Activated T-helper 1 cell treated with anti-CD3 and anti-CD28 coated beads, Interleukin-12 subunit alpha, Interleukin-12 subunit beta, Interleukin-2, Interleukin-4 antibody, amounts not matched to agents 30 ng/mL and 10 ng/mL and 1 ng/mL, durations not matched to agents 14 hours and 24 hours and 36 hours (primary cell): ENCODE data around the gene SPATA19. TPM values are rescaled to one million over a fixed set of nuclear protein-coding genes. Genes with fewer than 3 reads are reported as not detected.
"Not testable (repeated sequence)": the region's sequence is repeated elsewhere in the genome, so short reads cannot be mapped to it uniquely, and the experiment has no call there.

Experiments used
- DNase-seq: peaks from one replicate; pipeline ENCODE4 v3.0.0; 2021; ENCODE audit warnings: low spot score
- H3K27ac Mint-ChIP-seq: one replicate; pipeline ENCODE4 v1.8.0; 2021; ENCODE audit warnings: mild to moderate bottlenecking, mixed read lengths
- H3K27me3 Mint-ChIP-seq: one replicate; pipeline ENCODE4 v1.8.0; 2022; ENCODE audit warnings: mild to moderate bottlenecking, moderate library complexity, mixed read lengths; ENCODE audit not compliant: insufficient read depth
- H3K36me3 Mint-ChIP-seq: one replicate; pipeline ENCODE4 v1.8.0; 2021; ENCODE audit warnings: low read depth, mixed read lengths
- H3K4me1 Mint-ChIP-seq: one replicate; pipeline ENCODE4 v1.8.0; 2021; ENCODE audit warnings: low read depth, mixed read lengths
- H3K4me3 Mint-ChIP-seq: one replicate; pipeline ENCODE4 v1.8.0; 2021; ENCODE audit warnings: mild to moderate bottlenecking, moderate library complexity, mixed read lengths
- H3K9me3 Mint-ChIP-seq: one replicate; pipeline ENCODE4 v1.8.0; 2021; ENCODE audit warnings: mixed read lengths
- intact Hi-C: fragments of 100-400 bp; cut with micrococcal nuclease; formaldehyde crosslinking; loops from one replicate; pipeline ENCODE4 v1.15.1; 2024
- total RNA-seq: library from RNA; stranded (reverse); gene quantifications from 2 replicates; pipeline ENCODE4 v1.2.3, GENCODE V29; 2022

The SPATA19 gene
- total RNA-seq, 1 donor from 2014 or later = not detected

- no peak for DNase-seq
- Mint-ChIP-seq H3K9me3 (no peaks in the 10 kb centered on the region), H3K27ac (no peak overlapping the region), H3K27me3 (peaks cover 25% of the 10 kb centered on the region), H3K36me3 (no peaks in the 10 kb centered on the region), H3K4me3 (no peak overlapping the region), H3K4me1 (no peaks in the 10 kb centered on the region)
- intact Hi-C loops = no loop called here
Measured at GRCh38 chr11:133860151-133860550, 14.8 kb upstream of the SPATA19 start.

DNA sequence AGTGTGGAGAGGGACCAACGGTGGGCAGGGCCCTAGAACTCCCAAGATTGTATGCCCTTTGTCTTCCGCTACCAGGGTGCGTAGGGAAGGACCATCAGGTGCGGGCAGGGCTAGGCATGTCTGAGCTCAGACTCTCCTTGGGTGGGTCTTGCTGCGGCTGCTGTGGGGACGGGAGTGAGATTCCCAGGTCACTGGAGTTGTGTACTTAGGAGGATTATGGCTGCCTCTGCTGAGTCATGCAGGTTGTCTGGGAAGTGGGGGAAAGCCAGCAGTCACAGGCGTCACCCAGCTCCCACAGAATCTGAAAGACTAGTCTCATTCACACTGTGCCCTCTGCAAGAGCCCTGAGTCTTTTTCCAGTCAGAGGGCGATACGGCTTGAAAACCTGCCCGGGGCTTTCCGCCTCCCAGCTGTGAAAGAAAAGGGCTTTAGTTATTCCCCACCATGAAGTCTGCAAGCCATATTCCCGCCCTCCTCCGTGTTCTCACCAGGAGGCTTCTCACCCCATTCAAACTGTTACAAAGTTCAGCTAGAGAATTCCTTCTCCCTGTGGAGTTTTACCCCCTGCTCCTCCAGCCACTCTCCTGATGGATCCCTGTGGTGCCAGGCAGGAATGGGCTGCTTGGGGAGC, 9.1 kb upstream of the SPATA19 start:
- H3K4me3 Mint-ChIP-seq, H3K27ac Mint-ChIP-seq, intact Hi-C loops, H3K9me3 Mint-ChIP-seq, H3K4me1 Mint-ChIP-seq, DNase-seq, H3K36me3 Mint-ChIP-seq: not testable (repeated sequence)
- peaks cover 53% of the 10 kb centered on the region for H3K27me3 Mint-ChIP-seq

DNA sequence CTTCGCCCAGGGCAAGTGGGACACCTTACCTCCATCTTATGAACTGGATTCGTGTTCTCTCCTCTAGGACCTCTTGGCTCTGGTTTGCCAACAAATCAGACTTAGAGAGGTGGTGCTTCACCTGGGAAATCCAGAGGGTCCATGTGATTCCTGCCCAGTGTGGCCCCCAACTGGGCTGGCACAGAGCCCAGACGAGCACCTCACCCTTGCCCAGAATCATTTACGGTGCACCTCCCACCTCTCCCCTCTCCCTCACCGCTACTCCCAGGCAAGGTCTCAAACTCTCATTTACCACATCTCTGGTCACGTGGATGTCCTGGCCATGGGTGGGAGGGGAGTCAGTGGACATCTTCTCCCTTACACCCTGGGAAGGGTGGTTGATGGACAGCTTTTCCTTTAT, 1.1 kb downstream of the SPATA19 start:
- Mint-ChIP-seq H3K4me1 (no peaks in the 10 kb centered on the region), H3K27ac (no peak overlapping the region), H3K36me3 (no peaks in the 10 kb centered on the region), H3K9me3 (no peaks in the 10 kb centered on the region), H3K27me3 (peaks cover 4% of the 10 kb centered on the region), H3K4me3 (no peak overlapping the region)
- DNase-seq = no peak
- intact Hi-C loops = no loop called here

DNA sequence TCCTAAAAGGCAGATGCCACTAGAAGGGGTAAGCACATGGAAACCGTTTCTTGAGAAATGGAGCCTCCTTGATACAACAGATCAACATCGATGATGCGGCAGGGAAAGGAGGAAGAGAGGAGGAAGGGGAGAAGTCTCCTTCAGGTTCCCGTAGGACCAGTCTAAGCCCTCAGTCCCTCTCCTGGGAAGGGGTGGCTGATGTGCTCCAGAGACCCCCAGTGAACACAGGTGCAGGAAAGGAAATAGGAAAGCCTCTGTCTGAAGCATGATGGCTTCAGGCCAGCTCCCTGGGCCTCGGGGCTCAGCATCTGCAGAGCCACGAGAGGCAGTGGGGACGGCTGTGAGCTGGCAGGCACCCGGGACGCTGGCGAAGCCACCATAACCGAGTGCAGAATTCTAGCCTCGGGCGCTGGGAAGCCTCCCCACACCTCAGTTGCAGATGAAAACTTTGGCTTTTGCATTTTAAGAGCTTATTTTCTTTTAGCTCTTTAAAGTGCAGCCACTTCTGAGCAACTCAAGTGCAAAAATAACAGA, 1.8 kb downstream of the SPATA19 start:
- Mint-ChIP-seq H3K4me1 (no peaks in the 10 kb centered on the region), H3K27me3 (peaks cover 2% of the 10 kb centered on the region), H3K9me3 (no peaks in the 10 kb centered on the region), H3K4me3 (no peak overlapping the region), H3K27ac (no peak overlapping the region), H3K36me3 (no peaks in the 10 kb centered on the region)
- intact Hi-C loops = no loop called here
- no peak for DNase-seq

GRCh38 chr11:133842730-133843129, 2.6 kb downstream of the SPATA19 start:
- no peak overlapping the region for H3K27ac Mint-ChIP-seq
- intact Hi-C loops = no loop called here
- peaks cover 2% of the 10 kb centered on the region for H3K27me3 Mint-ChIP-seq
- no peaks in the 10 kb centered on the region for H3K9me3 Mint-ChIP-seq
- no peaks in the 10 kb centered on the region for H3K4me1 Mint-ChIP-seq
- no peaks in the 10 kb centered on the region for H3K36me3 Mint-ChIP-seq
- H3K4me3 Mint-ChIP-seq = no peak overlapping the region
- DNase-seq = no peak

DNA sequence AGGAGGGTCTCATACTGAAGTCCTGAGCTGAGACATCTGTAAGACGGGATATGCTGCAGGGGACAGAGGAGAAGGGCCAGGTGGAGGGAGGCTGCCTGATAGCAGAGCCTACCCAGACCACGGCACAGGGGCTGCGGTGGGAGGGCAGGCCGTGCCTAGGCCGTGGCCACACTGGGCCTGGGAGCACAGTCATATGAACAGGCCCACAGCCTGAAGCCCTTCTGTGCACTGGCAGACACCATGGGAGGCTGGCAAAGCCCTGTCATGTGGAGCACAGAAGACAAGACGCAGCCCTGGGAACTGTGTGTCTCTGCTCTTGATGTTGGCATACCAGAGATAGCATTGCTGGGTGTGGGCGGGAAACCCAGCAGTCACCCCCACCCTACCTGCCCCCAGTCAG, 3.3 kb downstream of the SPATA19 start:
- Mint-ChIP-seq H3K4me1 (no peaks in the 10 kb centered on the region), H3K9me3 (no peaks in the 10 kb centered on the region), H3K36me3 (no peaks in the 10 kb centered on the region), H3K27me3 (peaks cover 2% of the 10 kb centered on the region), H3K4me3 (no peak overlapping the region), H3K27ac (no peak overlapping the region)
- intact Hi-C loops = no loop called here
- no peak for DNase-seq

- H3K36me3 Mint-ChIP-seq = no peaks in the 10 kb centered on the region
- no peaks in the 10 kb centered on the region for H3K4me1 Mint-ChIP-seq
- H3K27ac Mint-ChIP-seq = no peak overlapping the region
- peaks cover 2% of the 10 kb centered on the region for H3K27me3 Mint-ChIP-seq
- no peak for DNase-seq
- no peak overlapping the region for H3K4me3 Mint-ChIP-seq
- intact Hi-C loops = no loop called here
- H3K9me3 Mint-ChIP-seq = no peaks in the 10 kb centered on the region
Measured at GRCh38 chr11:133841279-133842043, 3.9 kb downstream of the SPATA19 start.

GRCh38 chr11:133840479-133840941, 4.8 kb downstream of the SPATA19 start:
- H3K36me3 Mint-ChIP-seq = no peaks in the 10 kb centered on the region
- no peak overlapping the region for H3K27ac Mint-ChIP-seq
- DNase-seq = no peak
- intact Hi-C loops = no loop called here
- no peaks in the 10 kb centered on the region for H3K9me3 Mint-ChIP-seq
- no peak overlapping the region for H3K4me3 Mint-ChIP-seq
- no peaks in the 10 kb centered on the region for H3K4me1 Mint-ChIP-seq
- H3K27me3 Mint-ChIP-seq = peaks cover 4% of the 10 kb centered on the region

- no peak for DNase-seq
- Mint-ChIP-seq H3K4me3 (no peak overlapping the region), H3K27me3 (peaks cover 4% of the 10 kb centered on the region), H3K36me3 (no peaks in the 10 kb centered on the region), H3K4me1 (peaks cover 5% of the 10 kb centered on the region), H3K27ac (no peak overlapping the region), H3K9me3 (no peaks in the 10 kb centered on the region)
- intact Hi-C loops = loop anchor here (1.0 to 5.0 kb wide), 4 partner anchors 99 to 758 kb away; no protein-coding TSS in a partner anchor
Measured at GRCh38 chr11:133835593-133836548, 9.4 kb downstream of the SPATA19 start.

- Mint-ChIP-seq H3K4me1 (peaks cover 5% of the 10 kb centered on the region), H3K36me3 (no peaks in the 10 kb centered on the region), H3K9me3 (no peaks in the 10 kb centered on the region), H3K27me3 (peaks cover 4% of the 10 kb centered on the region), H3K27ac (no peak overlapping the region), H3K4me3 (no peak overlapping the region)
- peak; percentile 48 for DNase-seq
- intact Hi-C loops = loop anchor here (1.0 to 5.0 kb wide), 4 partner anchors 98 to 757 kb away; no protein-coding TSS in a partner anchor
Measured at GRCh38 chr11:133834682-133835592, 10.4 kb downstream of the SPATA19 start.

GRCh38 chr11:133833898-133834681, 11.2 kb downstream of the SPATA19 start:
- intact Hi-C loops = loop anchor here (2.0 kb wide), 1 partner anchor 217 kb away; no protein-coding TSS in a partner anchor
- Mint-ChIP-seq H3K27me3 (peaks cover 4% of the 10 kb centered on the region), H3K9me3 (no peaks in the 10 kb centered on the region), H3K4me1 (peaks cover 5% of the 10 kb centered on the region), H3K36me3 (no peaks in the 10 kb centered on the region), H3K27ac (no peak overlapping the region), H3K4me3 (no peak overlapping the region)
- no peak for DNase-seq
